ENCODE data around the gene PNMA8C.

The PNMA8C gene

DNA sequence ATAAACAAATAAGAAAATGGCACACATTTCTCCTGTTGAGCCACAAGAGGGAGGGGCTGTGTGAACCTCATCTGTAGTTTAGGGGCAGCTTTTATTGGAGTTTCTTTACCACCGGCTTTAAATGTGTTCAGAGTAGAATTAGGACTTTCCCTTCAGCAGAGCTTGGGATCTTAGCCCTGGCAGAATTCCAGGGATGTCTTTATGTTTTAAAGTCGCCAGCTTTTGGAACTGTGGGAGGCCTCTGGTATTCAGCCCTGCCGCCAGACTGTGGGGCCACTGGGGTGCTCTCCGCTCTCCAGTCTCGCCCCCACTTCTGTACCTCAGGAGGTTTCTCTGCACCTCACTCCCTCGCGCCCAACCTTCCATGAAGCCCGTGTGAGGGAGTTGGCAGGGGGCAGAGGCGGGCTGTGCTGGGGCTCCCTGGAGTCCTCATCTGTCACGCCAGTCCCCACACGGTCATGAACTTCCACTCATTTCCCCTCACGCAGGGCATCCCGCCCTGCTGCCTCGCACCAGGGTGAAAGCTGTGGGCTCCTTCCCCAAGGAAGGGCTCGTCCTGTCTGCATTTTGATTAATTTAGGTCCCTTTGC lies 46.9 kb downstream of the PNMA8C start:
- Histone ChIP-seq H4K20me1 (ENCODE audit: insufficient read depth, low read length) (peaks cover 8% of the 10 kb centered on the region), H3K4me1 (ENCODE audit: insufficient read depth, low read length) (no peaks in the 10 kb centered on the region), H3K4me2 (ENCODE audit: insufficient read depth, low read length) (no peak overlapping the region), H3K27me3 (ENCODE audit: insufficient read depth, low read length, poor library complexity) (no peaks in the 10 kb centered on the region), H3K4me3 (ENCODE audit: low read depth in 1 of 2, low read length in 2 of 2) (no peak overlapping the region), H3K9me3 (ENCODE audit: insufficient read depth, low read length, severe bottlenecking) (no peaks in the 10 kb centered on the region), H2AFZ (ENCODE audit: low read depth, low read length) (no peak overlapping the region), H3K27ac (ENCODE audit: low read length) (no peak overlapping the region; the same call in 1 of the 2 replicates), H3K79me2 (ENCODE audit: insufficient read depth, low read length) (no peaks in the 10 kb centered on the region; the same call in 1 of the 2 replicates), H3K36me3 (ENCODE audit: insufficient read depth, low read length) (peaks cover 97% of the 10 kb centered on the region), H3K9ac (ENCODE audit: low read depth, low read length) (no peak overlapping the region)
- ATAC-seq (ENCODE audit: insufficient read depth, low read depth) (no peak), DNase-seq (no peak)
- no peak for TF ChIP-seq CTCF (IDR thresholded peaks at IDR 0.05; ENCODE audit: borderline replicate concordance, extremely low read depth, low read length, poor library complexity, severe bottlenecking)

- Histone ChIP-seq H3K36me3 (ENCODE audit: insufficient read depth, low read length) (peaks cover 98% of the 10 kb centered on the region), H3K9me3 (ENCODE audit: insufficient read depth, low read length, severe bottlenecking) (no peaks in the 10 kb centered on the region), H3K9ac (ENCODE audit: low read depth, low read length) (no peak overlapping the region), H3K27me3 (ENCODE audit: insufficient read depth, low read length, poor library complexity) (no peaks in the 10 kb centered on the region), H3K4me2 (ENCODE audit: insufficient read depth, low read length) (no peak overlapping the region), H3K4me1 (ENCODE audit: insufficient read depth, low read length) (no peaks in the 10 kb centered on the region), H3K79me2 (ENCODE audit: insufficient read depth, low read length) (no peaks in the 10 kb centered on the region; the same call in 1 of the 2 replicates), H3K27ac (ENCODE audit: low read length) (no peak overlapping the region), H3K4me3 (ENCODE audit: low read depth in 1 of 2, low read length in 2 of 2) (no peak overlapping the region), H4K20me1 (ENCODE audit: insufficient read depth, low read length) (peaks cover 11% of the 10 kb centered on the region), H2AFZ (ENCODE audit: low read depth, low read length) (no peak overlapping the region)
- DNase-seq (no peak), ATAC-seq (ENCODE audit: insufficient read depth, low read depth) (no peak)
- TF ChIP-seq EZH2 (IDR thresholded peaks at IDR 0.05; ENCODE audit: borderline replicate concordance, low read depth, low read length, severe bottlenecking), result no peak
- no peak for TF ChIP-seq CTCF (IDR thresholded peaks at IDR 0.05; ENCODE audit: borderline replicate concordance, extremely low read depth, low read length, poor library complexity, severe bottlenecking)
Observed at GRCh38 chr19:46381346-46381745, 47.4 kb downstream of the PNMA8C start.

DNA sequence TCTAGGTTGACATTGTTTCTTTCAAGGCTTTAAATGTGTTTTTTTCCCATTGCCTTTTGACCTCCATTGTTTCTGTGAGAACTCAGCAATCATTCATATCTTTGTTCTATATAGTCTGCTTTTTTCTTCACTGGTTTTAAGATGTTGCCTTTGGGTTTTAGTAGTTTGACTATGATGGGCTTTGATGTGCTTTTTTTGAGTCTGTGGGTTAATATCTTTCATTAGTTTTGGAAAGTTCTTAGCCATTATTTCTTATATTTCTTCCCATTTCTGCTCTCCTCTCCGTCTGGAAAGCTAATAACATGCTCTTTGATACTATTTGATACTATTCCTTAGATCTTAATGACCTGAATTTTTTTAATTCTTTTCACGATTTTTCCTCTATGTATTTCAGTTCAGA lies 48.0 kb downstream of the PNMA8C start:
- Histone ChIP-seq H3K9me3 (ENCODE audit: insufficient read depth, low read length, severe bottlenecking) (no peaks in the 10 kb centered on the region), H3K27ac (ENCODE audit: low read length) (no peak overlapping the region), H3K4me2 (ENCODE audit: insufficient read depth, low read length) (no peak overlapping the region), H4K20me1 (ENCODE audit: insufficient read depth, low read length) (peaks cover 17% of the 10 kb centered on the region), H3K27me3 (ENCODE audit: insufficient read depth, low read length, poor library complexity) (no peaks in the 10 kb centered on the region), H3K4me1 (ENCODE audit: insufficient read depth, low read length) (no peaks in the 10 kb centered on the region), H3K36me3 (ENCODE audit: insufficient read depth, low read length) (peaks cover 99% of the 10 kb centered on the region), H2AFZ (ENCODE audit: low read depth, low read length) (no peak overlapping the region), H3K79me2 (ENCODE audit: insufficient read depth, low read length) (no peaks in the 10 kb centered on the region; the same call in 1 of the 2 replicates), H3K4me3 (ENCODE audit: low read depth in 1 of 2, low read length in 2 of 2) (no peak overlapping the region), H3K9ac (ENCODE audit: low read depth, low read length) (no peak overlapping the region)
- ATAC-seq (ENCODE audit: insufficient read depth, low read depth) (no peak), DNase-seq (no peak)
- TF ChIP-seq EZH2 (IDR thresholded peaks at IDR 0.05; ENCODE audit: borderline replicate concordance, low read depth, low read length, severe bottlenecking) (no peak), CTCF (IDR thresholded peaks at IDR 0.05; ENCODE audit: borderline replicate concordance, extremely low read depth, low read length, poor library complexity, severe bottlenecking) (no peak)

All from DND-41 (cell line).